ENCODE measurements around the gene GTF2IRD1. TPM values are rescaled to one million over a fixed set of nuclear protein-coding genes. Genes with fewer than 3 reads are reported as not detected.
A peak's percentile ranks its signal among the peaks of the same experiment; 100 is the strongest.
"Not testable (repeated sequence)": the region's sequence is repeated elsewhere in the genome, so short reads cannot be mapped to it uniquely, and the experiment has no call there.

GTF2IRD1 gene
- total RNA-seq, 6 experiments from 2014 or later = 19.7 to 24.6 (median 22.4) TPM

- Mint-ChIP-seq H3K27ac (no peak overlapping the region), H3K27me3 (ENCODE audit: insufficient read depth) (peaks cover 3% of the 10 kb centered on the region), H3K36me3 (ENCODE audit: low read depth) (peaks cover 6% of the 10 kb centered on the region), H3K9me3 (peaks cover 13% of the 10 kb centered on the region), H3K4me1 (ENCODE audit: low read depth) (peaks cover 9% of the 10 kb centered on the region), H3K4me3 (no peak overlapping the region)
- no peak for DNase-seq
- no peak for TF ChIP-seq CTCF (IDR thresholded peaks at IDR 0.05)
Measured at GRCh38 chr7:74438327-74438726, 15.4 kb upstream of the GTF2IRD1 start.

GRCh38 chr7:74439541-74439940, 14.2 kb upstream of the GTF2IRD1 start:
- Mint-ChIP-seq H3K27ac (no peak overlapping the region), H3K36me3 (ENCODE audit: low read depth) (peaks cover 6% of the 10 kb centered on the region), H3K4me3 (no peak overlapping the region), H3K27me3 (ENCODE audit: insufficient read depth) (peaks cover 7% of the 10 kb centered on the region), H3K4me1 (ENCODE audit: low read depth) (peaks cover 9% of the 10 kb centered on the region), H3K9me3 (peaks cover 13% of the 10 kb centered on the region)
- DNase-seq = no peak
- TF ChIP-seq CTCF (IDR thresholded peaks at IDR 0.05) = no peak

GRCh38 chr7:74440143-74440542, 13.6 kb upstream of the GTF2IRD1 start:
- H3K4me3 Mint-ChIP-seq; H3K27me3 Mint-ChIP-seq (ENCODE audit: insufficient read depth); H3K27ac Mint-ChIP-seq; H3K4me1 Mint-ChIP-seq (ENCODE audit: low read depth); H3K36me3 Mint-ChIP-seq (ENCODE audit: low read depth); DNase-seq: not testable (repeated sequence)
- peaks cover 13% of the 10 kb centered on the region for H3K9me3 Mint-ChIP-seq

GRCh38 chr7:74441801-74442200, 11.9 kb upstream of the GTF2IRD1 start:
- Mint-ChIP-seq H3K27ac (peak overlapping the region; percentile 43; the same call in 1 of the 2 replicates), H3K4me1 (ENCODE audit: low read depth) (peaks cover 9% of the 10 kb centered on the region), H3K9me3 (peaks cover 13% of the 10 kb centered on the region), H3K27me3 (ENCODE audit: insufficient read depth) (peaks cover 7% of the 10 kb centered on the region), H3K36me3 (ENCODE audit: low read depth) (peaks cover 6% of the 10 kb centered on the region), H3K4me3 (no peak overlapping the region)
- no peak for TF ChIP-seq CTCF (IDR thresholded peaks at IDR 0.05)
- no peak for DNase-seq

GRCh38 chr7:74443543-74444247, 10.0 kb upstream of the GTF2IRD1 start:
- no peak overlapping the region for H3K27ac Mint-ChIP-seq
- H3K9me3 Mint-ChIP-seq = peaks cover 3% of the 10 kb centered on the region
- peaks cover 9% of the 10 kb centered on the region for H3K4me1 Mint-ChIP-seq (ENCODE audit: low read depth)
- H3K4me3 Mint-ChIP-seq = no peak overlapping the region
- no peaks in the 10 kb centered on the region; the same call in 1 of the 2 replicates for H3K36me3 Mint-ChIP-seq (ENCODE audit: low read depth)
- TF ChIP-seq CTCF (IDR thresholded peaks at IDR 0.05) = no peak
- no peak for DNase-seq
- H3K27me3 Mint-ChIP-seq (ENCODE audit: insufficient read depth) = peaks cover 10% of the 10 kb centered on the region

- Mint-ChIP-seq H3K27ac (no peak overlapping the region), H3K27me3 (ENCODE audit: insufficient read depth) (peaks cover 5% of the 10 kb centered on the region), H3K4me1 (ENCODE audit: low read depth) (peaks cover 13% of the 10 kb centered on the region), H3K9me3 (no peaks in the 10 kb centered on the region), H3K36me3 (ENCODE audit: low read depth) (no peaks in the 10 kb centered on the region), H3K4me3 (no peak overlapping the region)
- DNase-seq = no peak
- TF ChIP-seq CTCF (IDR thresholded peaks at IDR 0.05) = no peak
Measured at GRCh38 chr7:74449144-74449543, 4.6 kb upstream of the GTF2IRD1 start.
